Measurements from ENCODE around the gene MMP14. TPM values are rescaled to one million over a fixed set of nuclear protein-coding genes. Genes with fewer than 3 reads are reported as not detected.

MMP14 gene
- total and polyA plus RNA-seq, 9 of the 15 experiments (the other 6 are each of a cell fraction or from before 2014, with no cell fraction given): 0.36 to 5.8 (median 1.3) TPM; not detected in 2

GRCh38 chr14:22886500-22887259, 50.3 kb downstream of the MMP14 start:
- peak overlapping the region; percentile 96 for H2AFZ ChIP-seq (ENCODE audit: low read depth, low read length)
- H3K27me3 ChIP-seq (ENCODE audit: control insufficient read depth in 2 of 2, insufficient read depth in 2 of 2, low read length in 2 of 2): no peaks in the 10 kb centered on the region
- no peaks in the 10 kb centered on the region for H3K9me1 ChIP-seq (ENCODE audit: control insufficient read depth, insufficient read depth, low read length)
- H3K79me2 ChIP-seq (ENCODE audit: control insufficient read depth, insufficient read depth, low read length): peaks cover 14% of the 10 kb centered on the region
- WGBS (ENCODE audit: insufficient coverage, low coverage, missing lambda C conversion rate): 9% methylated on average over 49 of the region's 77 CpGs
- peak; percentile 91 to 93 (median 92) for DNase-seq (ENCODE audit: extremely low read depth in 1 of 4, low spot score in 3 of 4)
- H3K4me1 ChIP-seq (replicated peaks in 1 of 2; ENCODE audit: control insufficient read depth in 2 of 2, insufficient read depth in 2 of 2, low read length in 2 of 2): peaks cover 26 to 40% of the 10 kb centered on the region in 2 experiments
- ChIA-PET CTCF (ENCODE audit: low intra/inter-chr PET ratio) (no interaction called here), POLR2A (interaction anchor here (0.6 to 1.6 kb wide), 8 partner anchors 9 to 337 kb away, joined by 3 to 7 read pairs (median 4); partner anchors contain the start of gene RBM23)
- peak overlapping the region; percentile 81 for H3K27ac ChIP-seq (ENCODE audit: extremely low read depth, low read depth, low read length)
- BruUV-seq (replicated peaks): no TSS peak
- in situ Hi-C loops (cut with MboI): no loop called here
- H3K9me3 ChIP-seq (replicated peaks; ENCODE audit: control insufficient read depth, insufficient read depth, low read depth, low read length): no peaks in the 10 kb centered on the region
- no peaks in the 10 kb centered on the region for H3K36me3 ChIP-seq (ENCODE audit: control insufficient read depth, insufficient read depth, low read length)
- peak overlapping the region; percentile 87 for H3K4me2 ChIP-seq (ENCODE audit: insufficient read depth, low read length)
- H3K4me3 ChIP-seq: peak overlapping the region; percentile 63
- ATAC-seq: peak; percentile 84
- FAIRE-seq: no peak
- intact Hi-C loops (cut with micrococcal nuclease): loop anchor here (1.0 kb wide), 1 partner anchor 15 kb away; the partner anchor contains the start of gene LRP10
- H4K20me1 ChIP-seq (replicated peaks; ENCODE audit: control insufficient read depth, insufficient read depth, low read length): no peaks in the 10 kb centered on the region
- peak overlapping the region; percentile 80 to 91 for H3K9ac ChIP-seq (ENCODE audit: insufficient read depth in 1 of 2, low read depth in 2 of 2, low read length in 2 of 2)
- TF ChIP-seq POLR2A (conservative IDR thresholded peaks at IDR 0.05) (peak; percentile 84), MBD2 (IDR thresholded peaks at IDR 0.05; ENCODE audit: borderline replicate concordance, low read depth) (peak; percentile 32; the same call in 1 of the 2 replicates), BMI1 (IDR thresholded peaks at IDR 0.05; ENCODE audit: low read length) (peak; percentile 93), JUNB (CRISPR knock-in tag; conservative IDR thresholded peaks at IDR 0.05) (no peak), OTX1 (CRISPR knock-in tag; IDR thresholded peaks at IDR 0.05) (no peak), ZNF165 (CRISPR knock-in tag; IDR thresholded peaks at IDR 0.05; ENCODE audit: borderline replicate concordance) (0 out of 2 replicates have a peak, but pooled peaks have one; percentile 38), E2F6 (IDR thresholded peaks at IDR 0.05; ENCODE audit: borderline replicate concordance in 1 of 2, extremely low read depth in 1 of 2, insufficient read depth in 1 of 2, insufficient read length in 1 of 2, low read depth in 1 of 2, low read length in 1 of 2, poor library complexity in 1 of 2, severe bottlenecking in 1 of 2) (peak; percentile 94 to 96), JUND (IDR thresholded peaks at IDR 0.05; ENCODE audit: borderline replicate concordance, low read depth, low read length) (peak; percentile 15; the same call in 1 of the 2 replicates), JUND (tag; IDR thresholded peaks at IDR 0.05; ENCODE audit: borderline replicate concordance, low read depth, low read length) (no peak), ZNF785 (CRISPR knock-in tag; IDR thresholded peaks at IDR 0.05) (no peak), ZNF507 (tag; conservative IDR thresholded peaks at IDR 0.05) (no peak), CLOCK (CRISPR knock-in tag; IDR thresholded peaks at IDR 0.05; ENCODE audit: borderline replicate concordance) (no peak), FOXM1 (IDR thresholded peaks at IDR 0.05; ENCODE audit: low read depth) (no peak), FOXM1 (CRISPR knock-in tag; IDR thresholded peaks at IDR 0.05; ENCODE audit: low read depth) (peak; percentile 51; the same call in 1 of the 2 replicates), ARNT (IDR thresholded peaks at IDR 0.05) (no peak), SIN3A (IDR thresholded peaks at IDR 0.05; ENCODE audit: borderline replicate concordance in 2 of 2, control insufficient read depth in 1 of 2, low read depth in 2 of 2, low read length in 2 of 2) (peak; percentile 22 to 41; a peak in 1 of 4 replicates), ZNF263 (CRISPR knock-in tag; IDR thresholded peaks at IDR 0.05; ENCODE audit: borderline replicate concordance) (peak; percentile 19; the same call in 1 of the 2 replicates), ZBED1 (IDR thresholded peaks at IDR 0.05) (no peak)
- TF ChIP-seq, protein P1, sequence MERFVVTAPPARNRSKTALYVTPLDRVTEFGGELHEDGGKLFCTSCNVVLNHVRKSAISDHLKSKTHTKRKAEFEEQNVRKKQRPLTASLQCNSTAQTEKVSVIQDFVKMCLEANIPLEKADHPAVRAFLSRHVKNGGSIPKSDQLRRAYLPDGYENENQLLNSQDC (CRISPR knock-in tag; IDR thresholded peaks at IDR 0.05): peak; percentile 69; the same call in 1 of the 2 replicates

All from K562 (cell line).